A549 (cell line): Measurements from ENCODE around the gene SFT2D2. TPM values are rescaled to one million over a fixed set of nuclear protein-coding genes. Genes with fewer than 3 reads are reported as not detected.

Experiments
- ATAC-seq, 2 experiments: fragments of 200-7000 bp in 1 of 2; fragments of >200 bp in 1 of 2; cut with Nextera tagmentation in 1 of 2; cut with Tn5 transposase in 1 of 2; 3 replicates each; pipeline versions ENCODE4 v1.8.0 to v1.9.1; 2018 to 2020; ENCODE audit warnings: mild to moderate bottlenecking in 1 of 2, moderate library complexity in 1 of 2
- CTCF ChIA-PET: fragments of 300-600 bp; sonication (Branson Sonifier 250); formaldehyde crosslinking; extraction: SDS; loops from one replicate; lab custom pipeline; 2021; ENCODE audit warnings: antibody characterized with exemption, inconsistent platforms; lab: Yijun Ruan, JAX
- POLR2A ChIA-PET: fragments of 350-600 bp; formaldehyde crosslinking; extraction: SDS; loops from one replicate; lab custom pipeline; 2021; ENCODE audit warnings: antibody characterized with exemption, inconsistent platforms; lab: Yijun Ruan, JAX
- DNase-seq, 2 experiments: peaks; one replicate each; pipeline versions ENCODE4 v3.0.0 to v3.0.0-alpha.2; 2011 to 2016; ENCODE audit warnings: low read depth in 1 of 2, low spot score in 1 of 2
- FAIRE-seq: peaks from 2 replicates; lab custom pipeline; 2011; peaks lifted over from hg19 to GRCh38; lab: Jason Lieb, UNC
- H3K27ac ChIP-seq, 2 experiments: fragments of >200 bp; sonication (Bioruptor Twin); formaldehyde crosslinking; 3 replicates each; pipeline ENCODE4 v1.5.1; 2016 to 2017
- H3K4me1 ChIP-seq: fragments of >200 bp; sonication (Bioruptor Twin); formaldehyde crosslinking; 3 replicates; pipeline ENCODE4 v1.6.1; 2016
- H3K4me2 ChIP-seq: fragments of >200 bp; sonication (Bioruptor Twin); formaldehyde crosslinking; 3 replicates; pipeline ENCODE4 v1.6.1; 2016
- H3K4me3 ChIP-seq: fragments of >200 bp; sonication (Bioruptor Twin); formaldehyde crosslinking; 3 replicates; pipeline ENCODE4 v1.5.1; 2016
- H3K9me3 ChIP-seq: fragments of >200 bp; sonication (Bioruptor Twin); formaldehyde crosslinking; 3 replicates; pipeline ENCODE4 v1.6.1; 2016
- CBX2 ChIP-seq: fragments of 200-600 bp; sonication (generic); IDR thresholded peaks from 2 replicates; pipeline ENCODE4 v1.6.1; 2016; ENCODE audit warnings: low read depth, mild to moderate bottlenecking, borderline replicate concordance
- EP300 ChIP-seq, 2 experiments: fragments of >200 bp; sonication (Bioruptor Twin); formaldehyde crosslinking; IDR thresholded peaks; 2 replicates in 1 of 2; 3 replicates in 1 of 2; pipeline ENCODE4 v1.6.1; 2016 to 2017
- FOSL2 ChIP-seq, 2 experiments: fragments of 450-650 bp in 1 of 2; fragments of >200 bp in 1 of 2; sonication (Bioruptor Twin) in 1 of 2; formaldehyde crosslinking; IDR thresholded peaks; 2 replicates each; pipeline versions ENCODE4 v1.5.0 to v1.6.1; 2016 to 2020; ENCODE audit warnings: mild to moderate bottlenecking in 1 of 2, moderate library complexity in 1 of 2
- HOXB13 ChIP-seq: fragments of 250-450 bp; sonication (Bioruptor Pico); IDR thresholded peaks from 2 replicates; pipeline ENCODE4 v1.5.0; 2020; ENCODE audit warnings: low read depth, mild to moderate bottlenecking, moderate library complexity
- JUN ChIP-seq, 2 experiments: fragments of >200 bp; sonication (Bioruptor Twin); formaldehyde crosslinking; IDR thresholded peaks; 2 replicates in 1 of 2; 3 replicates in 1 of 2; pipeline ENCODE4 v1.6.1; 2016 to 2017
- JUNB ChIP-seq: fragments of >200 bp; sonication (Bioruptor Twin); formaldehyde crosslinking; IDR thresholded peaks from 2 replicates; pipeline ENCODE4 v1.6.1; 2016
- KDM1A ChIP-seq: fragments of 200-600 bp; sonication (generic); IDR thresholded peaks from 2 replicates; pipeline ENCODE4 v1.6.1; 2016; ENCODE audit warnings: low read depth, mild to moderate bottlenecking
- MYC ChIP-seq: IDR thresholded peaks from 2 replicates; pipeline ENCODE4 v1.6.1; 2012; ENCODE audit warnings: mild to moderate bottlenecking, inconsistent platforms, low read length, improper control_type of control experiment, borderline replicate concordance
- NPAS2 ChIP-seq: fragments of 250-450 bp; sonication (Bioruptor Pico); IDR thresholded peaks from 2 replicates; pipeline ENCODE4 v1.8.0; 2022; ENCODE audit warnings: mild to moderate bottlenecking, moderate library complexity, borderline replicate concordance
- NR3C1 ChIP-seq: fragments of >200 bp; sonication (Bioruptor Twin); formaldehyde crosslinking; IDR thresholded peaks from 3 replicates; pipeline ENCODE4 v1.6.1; 2017
- POLR2AphosphoS2 ChIP-seq: conservative IDR thresholded peaks from 2 replicates; pipeline ENCODE4 v1.6.1; 2012; ENCODE audit warnings: low read length, improper control_type of control experiment, inconsistent platforms
- RARB ChIP-seq: fragments of 250-450 bp; sonication (Bioruptor Pico); IDR thresholded peaks from 2 replicates; pipeline ENCODE4 v1.8.0; 2021; ENCODE audit warnings: mild to moderate bottlenecking, moderate library complexity
- RCOR1 ChIP-seq: fragments of 150-350 bp; IDR thresholded peaks from 2 replicates; pipeline ENCODE4 v1.6.1; 2014; ENCODE audit warnings: antibody characterized with exemption, low read length, low read depth
- SMC3 ChIP-seq: fragments of >200 bp; sonication (Bioruptor Twin); formaldehyde crosslinking; IDR thresholded peaks from 3 replicates; pipeline ENCODE4 v1.6.1; 2018; ENCODE audit warnings: inconsistent platforms
- TFCP2L1 ChIP-seq: fragments of 250-450 bp; sonication (Bioruptor Pico); IDR thresholded peaks from 2 replicates; pipeline ENCODE4 v1.5.0; 2021; ENCODE audit warnings: mild to moderate bottlenecking
- TP53 ChIP-seq: fragments of 250-450 bp; sonication (Bioruptor Pico); IDR thresholded peaks from 2 replicates; pipeline ENCODE4 v1.5.0; 2021; ENCODE audit warnings: mild to moderate bottlenecking, moderate library complexity
- ZC3H11A ChIP-seq: fragments of 450-650 bp; IDR thresholded peaks from 2 replicates; pipeline ENCODE4 v1.6.1; 2014; ENCODE audit warnings: antibody characterized with exemption, mild to moderate bottlenecking
- ZFP36 ChIP-seq: fragments of 450-650 bp; IDR thresholded peaks from 2 replicates; pipeline ENCODE4 v1.6.1; 2014; ENCODE audit warnings: borderline replicate concordance; ENCODE audit not compliant: partially characterized antibody
- ZNF302 ChIP-seq: fragments of 250-450 bp; sonication (Bioruptor Pico); IDR thresholded peaks from 2 replicates; pipeline ENCODE4 v1.9.0; 2021; ENCODE audit warnings: inconsistent platforms, mild to moderate bottlenecking, moderate library complexity
- WGBS: methylation state at CpG from one replicate; pipeline ENCODE4 v1.1.6; 2017; ENCODE audit errors: missing lambda C conversion rate; 5-methylcytosine and 5-hydroxymethylcytosine counted together
- polyA plus RNA-seq, 4 experiments: library from polyadenylated mRNA; depleted of rRNA in 3 of 4; stranded (reverse); fragments of >200 nt; fragmentation: RNase III in 1 of 4; extraction: RNeasy Plus Mini Kit Qiagen cat#74134 plus additional on column Dnase treatment in 1 of 4; gene quantifications; 2 replicates in 3 of 4; 3 replicates in 1 of 4; pipeline ENCODE4 v1.2.3, GENCODE V29; 2011 to 2017
- TF ChIP-seq, protein P1 (sequence below): fragments of >200 bp; sonication (Bioruptor Twin); formaldehyde crosslinking; IDR thresholded peaks from 2 replicates; pipeline ENCODE4 v1.6.1; 2016
- TF ChIP-seq, protein P2 (sequence below): IDR thresholded peaks from 2 replicates; pipeline ENCODE4 v1.6.1; 2012
- TF ChIP-seq, protein P3 (sequence below): fragments of 200-600 bp; sonication (generic); IDR thresholded peaks from 2 replicates; pipeline ENCODE4 v1.6.1; 2016; ENCODE audit warnings: antibody characterized with exemption, mild to moderate bottlenecking, moderate library complexity
- TF ChIP-seq, protein P4 (sequence below): fragments of >200 bp; sonication (Bioruptor Twin); formaldehyde crosslinking; IDR thresholded peaks from 3 replicates; pipeline ENCODE4 v1.6.1; 2016

The SFT2D2 gene
- polyA plus RNA-seq, 2 of the 4 experiments (the other 2 are of a cell fraction): 12.8 to 40.1 TPM

DNA sequence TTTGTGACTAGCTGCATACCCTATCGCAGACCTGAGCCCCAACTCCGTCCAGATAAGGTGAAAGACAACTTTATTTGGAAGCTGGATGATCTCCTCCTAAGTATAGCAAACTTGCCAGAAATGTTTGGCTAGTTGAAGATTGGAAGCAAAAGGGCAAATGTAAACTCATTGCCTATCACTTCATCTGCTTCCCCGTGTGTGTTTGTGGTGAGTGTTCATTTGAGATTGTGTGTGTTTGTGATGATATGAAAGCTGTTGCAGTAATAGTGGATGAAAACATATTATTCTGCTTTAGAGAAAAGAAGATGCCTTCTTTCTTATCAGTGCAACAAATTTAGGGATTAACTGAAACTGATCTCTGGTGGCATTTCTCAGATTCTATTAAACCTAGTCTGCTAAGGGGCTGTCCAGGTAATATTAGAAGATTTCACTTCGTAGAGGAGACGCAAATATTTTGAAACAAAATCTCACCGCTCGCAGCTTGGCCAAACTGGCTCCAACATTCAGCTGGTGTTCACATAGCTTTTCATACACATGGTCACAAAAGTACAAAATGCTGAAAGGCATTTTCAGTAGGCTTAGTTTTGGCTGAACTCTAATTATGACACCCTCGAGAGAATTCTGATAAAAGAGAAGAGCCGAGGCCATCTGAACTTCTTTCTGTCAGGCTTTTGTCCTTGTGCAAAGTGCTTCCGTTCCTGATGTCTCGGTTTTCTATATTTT, 56.0 kb downstream of the SFT2D2 start:
- POLR2A ChIA-PET: no interaction called here
- no peak for ATAC-seq
- Histone ChIP-seq H3K4me2 (no peak overlapping the region), H3K4me1 (peaks cover 8% of the 10 kb centered on the region), H3K4me3 (no peak overlapping the region)
- CTCF ChIA-PET: interaction anchor here (1.8 kb wide), 1 partner anchor 9 kb away, joined by 6 read pairs; no protein-coding TSS in a partner anchor
- WGBS: 86% methylated on average over 11 of the region's 11 CpGs
- no peak for FAIRE-seq
- TF ChIP-seq EP300 (IDR thresholded peaks at IDR 0.05): no peak
- TF ChIP-seq, protein P1, sequence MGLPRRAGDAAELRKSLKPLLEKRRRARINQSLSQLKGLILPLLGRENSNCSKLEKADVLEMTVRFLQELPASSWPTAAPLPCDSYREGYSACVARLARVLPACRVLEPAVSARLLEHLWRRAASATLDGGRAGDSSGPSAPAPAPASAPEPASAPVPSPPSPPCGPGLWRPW: no peak
- TF ChIP-seq RARB (CRISPR knock-in tag): no peak
- no peak for TF ChIP-seq HOXB13 (CRISPR knock-in tag)
- TF ChIP-seq ZC3H11A: no peak
- TF ChIP-seq KDM1A: no peak
- TF ChIP-seq, protein P2, sequence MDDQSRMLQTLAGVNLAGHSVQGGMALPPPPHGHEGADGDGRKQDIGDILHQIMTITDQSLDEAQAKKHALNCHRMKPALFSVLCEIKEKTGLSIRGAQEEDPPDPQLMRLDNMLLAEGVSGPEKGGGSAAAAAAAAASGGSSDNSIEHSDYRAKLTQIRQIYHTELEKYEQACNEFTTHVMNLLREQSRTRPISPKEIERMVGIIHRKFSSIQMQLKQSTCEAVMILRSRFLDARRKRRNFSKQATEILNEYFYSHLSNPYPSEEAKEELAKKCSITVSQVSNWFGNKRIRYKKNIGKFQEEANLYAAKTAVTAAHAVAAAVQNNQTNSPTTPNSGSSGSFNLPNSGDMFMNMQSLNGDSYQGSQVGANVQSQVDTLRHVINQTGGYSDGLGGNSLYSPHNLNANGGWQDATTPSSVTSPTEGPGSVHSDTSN: no peak
- TF ChIP-seq CBX2: no peak
- no peak for TF ChIP-seq FOSL2 (IDR thresholded peaks at IDR 0.05)
- TF ChIP-seq FOSL2 (CRISPR knock-in tag; IDR thresholded peaks at IDR 0.05): no peak
- no peak for TF ChIP-seq JUNB
- TF ChIP-seq NPAS2 (CRISPR knock-in tag): no peak
- TF ChIP-seq RCOR1: no peak
- TF ChIP-seq TFCP2L1 (CRISPR knock-in tag): no peak
- TF ChIP-seq NR3C1: no peak
- TF ChIP-seq MYC: no peak
- TF ChIP-seq, all 56 proteins: peak for 0
- Histone ChIP-seq H3K27ac (no peak overlapping the region), H3K9me3 (0 out of 3 replicates have a peak, but pooled peaks cover 8% of the 10 kb centered on the region)
- DNase-seq: no peak

- POLR2A ChIA-PET: no interaction called here
Measured at GRCh38 chr1:168285521-168285790, 59.7 kb downstream of the SFT2D2 start.

More at GRCh38 chr1:168285521-168285790, 59.7 kb downstream of the SFT2D2 start:
- TF ChIP-seq JUNB (no peak), TP53 (no peak), ZNF302 (CRISPR knock-in tag) (no peak), POLR2AphosphoS2 (no peak), HOXB13 (CRISPR knock-in tag) (no peak), SMC3 (no peak), JUN (IDR thresholded peaks at IDR 0.05) (no peak), EP300 (IDR thresholded peaks at IDR 0.05) (no peak), ZFP36 (no peak)
- TF ChIP-seq, protein P3, sequence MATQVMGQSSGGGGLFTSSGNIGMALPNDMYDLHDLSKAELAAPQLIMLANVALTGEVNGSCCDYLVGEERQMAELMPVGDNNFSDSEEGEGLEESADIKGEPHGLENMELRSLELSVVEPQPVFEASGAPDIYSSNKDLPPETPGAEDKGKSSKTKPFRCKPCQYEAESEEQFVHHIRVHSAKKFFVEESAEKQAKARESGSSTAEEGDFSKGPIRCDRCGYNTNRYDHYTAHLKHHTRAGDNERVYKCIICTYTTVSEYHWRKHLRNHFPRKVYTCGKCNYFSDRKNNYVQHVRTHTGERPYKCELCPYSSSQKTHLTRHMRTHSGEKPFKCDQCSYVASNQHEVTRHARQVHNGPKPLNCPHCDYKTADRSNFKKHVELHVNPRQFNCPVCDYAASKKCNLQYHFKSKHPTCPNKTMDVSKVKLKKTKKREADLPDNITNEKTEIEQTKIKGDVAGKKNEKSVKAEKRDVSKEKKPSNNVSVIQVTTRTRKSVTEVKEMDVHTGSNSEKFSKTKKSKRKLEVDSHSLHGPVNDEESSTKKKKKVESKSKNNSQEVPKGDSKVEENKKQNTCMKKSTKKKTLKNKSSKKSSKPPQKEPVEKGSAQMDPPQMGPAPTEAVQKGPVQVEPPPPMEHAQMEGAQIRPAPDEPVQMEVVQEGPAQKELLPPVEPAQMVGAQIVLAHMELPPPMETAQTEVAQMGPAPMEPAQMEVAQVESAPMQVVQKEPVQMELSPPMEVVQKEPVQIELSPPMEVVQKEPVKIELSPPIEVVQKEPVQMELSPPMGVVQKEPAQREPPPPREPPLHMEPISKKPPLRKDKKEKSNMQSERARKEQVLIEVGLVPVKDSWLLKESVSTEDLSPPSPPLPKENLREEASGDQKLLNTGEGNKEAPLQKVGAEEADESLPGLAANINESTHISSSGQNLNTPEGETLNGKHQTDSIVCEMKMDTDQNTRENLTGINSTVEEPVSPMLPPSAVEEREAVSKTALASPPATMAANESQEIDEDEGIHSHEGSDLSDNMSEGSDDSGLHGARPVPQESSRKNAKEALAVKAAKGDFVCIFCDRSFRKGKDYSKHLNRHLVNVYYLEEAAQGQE: no peak
- TF ChIP-seq, protein P4, sequence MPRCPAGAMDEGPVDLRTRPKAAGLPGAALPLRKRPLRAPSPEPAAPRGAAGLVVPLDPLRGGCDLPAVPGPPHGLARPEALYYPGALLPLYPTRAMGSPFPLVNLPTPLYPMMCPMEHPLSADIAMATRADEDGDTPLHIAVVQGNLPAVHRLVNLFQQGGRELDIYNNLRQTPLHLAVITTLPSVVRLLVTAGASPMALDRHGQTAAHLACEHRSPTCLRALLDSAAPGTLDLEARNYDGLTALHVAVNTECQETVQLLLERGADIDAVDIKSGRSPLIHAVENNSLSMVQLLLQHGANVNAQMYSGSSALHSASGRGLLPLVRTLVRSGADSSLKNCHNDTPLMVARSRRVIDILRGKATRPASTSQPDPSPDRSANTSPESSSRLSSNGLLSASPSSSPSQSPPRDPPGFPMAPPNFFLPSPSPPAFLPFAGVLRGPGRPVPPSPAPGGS: no peak
- TF ChIP-seq, protein P1: no peak
- H3K4me3 ChIP-seq: no peak overlapping the region
- DNase-seq (no peak), FAIRE-seq (no peak), ATAC-seq (no peak)
- H3K27ac ChIP-seq: no peak overlapping the region
- H3K4me1 ChIP-seq: peaks cover 15% of the 10 kb centered on the region
- H3K4me2 ChIP-seq: no peak overlapping the region
- no peaks in the 10 kb centered on the region for H3K9me3 ChIP-seq
- CTCF ChIA-PET: interaction anchor here (0.8 to 1.5 kb wide), 2 partner anchors 19 to 60 kb away, joined by 3 read pairs; no protein-coding TSS in a partner anchor
